Astrocyte (in vitro differentiated cells and primary cell): Measurements from ENCODE around the gene SMC6. TPM values are rescaled to one million over a fixed set of nuclear protein-coding genes. Genes with fewer than 3 reads are reported as not detected.

ENCODE experiments used
- DNase-seq: peaks from one replicate; pipeline ENCODE4 v3.0.0-alpha.2; 2010; ENCODE audit warnings: low read depth
- FAIRE-seq: peaks from 2 replicates; lab custom pipeline; 2011; peaks lifted over from hg19 to GRCh38; lab: Jason Lieb, UNC
- H2AFZ ChIP-seq: 2 replicates; pipeline ENCODE4 v1.6.0; 2012; ENCODE audit warnings: low read depth, low read length, inconsistent platforms
- H3K27ac ChIP-seq: 2 replicates; pipeline ENCODE4 v1.5.1; 2011; ENCODE audit warnings: low read depth, low read length, inconsistent platforms
- H3K27me3 ChIP-seq: 2 replicates; pipeline ENCODE4 v1.6.0; 2011; ENCODE audit warnings: low read length, inconsistent platforms; ENCODE audit not compliant: insufficient read depth
- H3K36me3 ChIP-seq: 2 replicates; pipeline ENCODE4 v1.5.1; 2011; ENCODE audit warnings: low read length, inconsistent platforms; ENCODE audit not compliant: insufficient read depth
- H3K4me1 ChIP-seq: 2 replicates; pipeline ENCODE4 v1.5.1; 2011; ENCODE audit warnings: low read length, inconsistent platforms; ENCODE audit not compliant: insufficient read depth
- H3K4me2 ChIP-seq: 2 replicates; pipeline ENCODE4 v1.6.0; 2012; ENCODE audit warnings: low read length, inconsistent platforms
- H3K4me3 ChIP-seq: 2 replicates; pipeline ENCODE4 v1.5.1; 2011; ENCODE audit warnings: low read depth, mild to moderate bottlenecking, low read length, inconsistent platforms; ENCODE audit not compliant: insufficient read depth
- H3K79me2 ChIP-seq: 2 replicates; pipeline ENCODE4 v1.6.0; 2012; ENCODE audit warnings: mild to moderate bottlenecking, low read length, inconsistent platforms; ENCODE audit not compliant: insufficient read depth
- H3K9ac ChIP-seq: 2 replicates; pipeline ENCODE4 v1.6.0; 2012; ENCODE audit warnings: mild to moderate bottlenecking, low read length, inconsistent platforms
- H3K9me3 ChIP-seq: 2 replicates; pipeline ENCODE4 v1.5.1; 2012; ENCODE audit warnings: low read depth, mild to moderate bottlenecking, low read length, inconsistent platforms; ENCODE audit not compliant: insufficient read depth
- H4K20me1 ChIP-seq: 2 replicates; pipeline ENCODE4 v1.6.0; 2012; ENCODE audit warnings: low read length, inconsistent platforms; ENCODE audit not compliant: insufficient read depth
- H3K27ac Mint-ChIP-seq: one replicate; pipeline ENCODE4 v1.8.0; 2021; ENCODE audit warnings: mild to moderate bottlenecking, mixed read lengths; ENCODE audit not compliant: unreplicated experiment
- H3K27me3 Mint-ChIP-seq: one replicate; pipeline ENCODE4 v1.8.0; 2021; ENCODE audit warnings: low read depth, mixed read lengths; ENCODE audit not compliant: unreplicated experiment
- H3K36me3 Mint-ChIP-seq: one replicate; pipeline ENCODE4 v1.8.0; 2021; ENCODE audit warnings: low read depth, mixed read lengths; ENCODE audit not compliant: unreplicated experiment
- H3K4me1 Mint-ChIP-seq: one replicate; pipeline ENCODE4 v1.8.0; 2021; ENCODE audit warnings: low read depth, mixed read lengths; ENCODE audit not compliant: unreplicated experiment
- H3K4me3 Mint-ChIP-seq: one replicate; pipeline ENCODE4 v1.8.0; 2021; ENCODE audit warnings: mild to moderate bottlenecking, moderate library complexity, mixed read lengths; ENCODE audit not compliant: unreplicated experiment
- H3K9me3 Mint-ChIP-seq: one replicate; pipeline ENCODE4 v1.8.0; 2021; ENCODE audit warnings: mild to moderate bottlenecking, mixed read lengths; ENCODE audit not compliant: unreplicated experiment
- CTCF ChIP-seq: IDR thresholded peaks from 2 replicates; pipeline ENCODE4 v1.5.1; 2011; ENCODE audit warnings: low read depth, mild to moderate bottlenecking, inconsistent platforms, low read length, moderate library complexity; ENCODE audit not compliant: insufficient read depth
- EZH2 ChIP-seq: IDR thresholded peaks from 2 replicates; pipeline ENCODE4 v1.6.1; 2012; ENCODE audit warnings: mild to moderate bottlenecking, low read length, inconsistent platforms; ENCODE audit not compliant: insufficient read depth
- total RNA-seq: library from RNA; stranded (reverse); gene quantifications from 2 replicates; pipeline ENCODE4 v1.2.1, GENCODE V29; 2021

The SMC6 gene
- total RNA-seq, 1 donor from 2014 or later = 20.1 TPM

DNA sequence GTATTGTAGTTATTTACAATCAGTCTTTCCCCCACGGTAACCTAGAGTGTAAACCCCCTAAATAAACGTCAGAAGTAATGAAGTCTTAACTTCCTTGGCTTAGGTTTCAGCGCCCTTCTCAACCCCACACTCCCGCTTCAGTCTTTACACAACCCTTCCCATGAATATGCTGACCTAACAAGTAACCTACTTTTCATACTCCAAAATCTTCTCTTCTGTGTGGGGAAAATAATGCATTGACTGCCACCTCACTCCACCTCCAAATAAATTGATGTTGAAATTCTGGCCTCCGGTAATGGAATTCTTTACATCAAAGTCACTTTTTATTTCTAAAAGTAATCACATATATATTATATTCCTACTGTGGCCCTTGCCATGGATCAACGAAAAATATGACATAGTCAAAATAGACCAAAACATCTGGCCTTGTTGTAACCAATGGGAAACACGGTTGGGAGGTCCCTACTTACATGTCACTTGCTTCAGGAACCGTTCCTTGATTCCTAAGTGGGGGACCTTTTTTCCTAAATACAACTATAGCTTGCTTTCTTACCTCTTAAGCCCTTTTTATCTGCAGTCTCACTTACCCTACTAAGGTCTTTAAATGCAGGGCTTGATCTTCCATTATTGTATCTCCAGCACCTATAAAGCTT lies 1.3 kb upstream of the SMC6 start:
- Histone ChIP-seq H4K20me1 (no peaks in the 10 kb centered on the region), H3K27ac (peak overlapping the region; percentile 95), H2AFZ (peak overlapping the region; percentile 84), H3K9ac (peak overlapping the region; percentile 94), H3K9me3 (no peaks in the 10 kb centered on the region), H3K27me3 (no peaks in the 10 kb centered on the region), H3K36me3 (no peaks in the 10 kb centered on the region), H3K4me3 (peak overlapping the region; percentile 92), H3K79me2 (peaks cover 92% of the 10 kb centered on the region), H3K4me2 (peak overlapping the region; percentile 94), H3K4me1 (peaks cover 20% of the 10 kb centered on the region)
- Mint-ChIP-seq H3K4me3 (peak overlapping the region; percentile 89), H3K27ac (peak overlapping the region; percentile 93), H3K27me3 (no peaks in the 10 kb centered on the region), H3K4me1 (peaks cover 19% of the 10 kb centered on the region), H3K36me3 (no peaks in the 10 kb centered on the region), H3K9me3 (no peaks in the 10 kb centered on the region)
- DNase-seq = no peak
- TF ChIP-seq CTCF = no peak
- TF ChIP-seq EZH2 = no peak
- no peak for FAIRE-seq

DNA sequence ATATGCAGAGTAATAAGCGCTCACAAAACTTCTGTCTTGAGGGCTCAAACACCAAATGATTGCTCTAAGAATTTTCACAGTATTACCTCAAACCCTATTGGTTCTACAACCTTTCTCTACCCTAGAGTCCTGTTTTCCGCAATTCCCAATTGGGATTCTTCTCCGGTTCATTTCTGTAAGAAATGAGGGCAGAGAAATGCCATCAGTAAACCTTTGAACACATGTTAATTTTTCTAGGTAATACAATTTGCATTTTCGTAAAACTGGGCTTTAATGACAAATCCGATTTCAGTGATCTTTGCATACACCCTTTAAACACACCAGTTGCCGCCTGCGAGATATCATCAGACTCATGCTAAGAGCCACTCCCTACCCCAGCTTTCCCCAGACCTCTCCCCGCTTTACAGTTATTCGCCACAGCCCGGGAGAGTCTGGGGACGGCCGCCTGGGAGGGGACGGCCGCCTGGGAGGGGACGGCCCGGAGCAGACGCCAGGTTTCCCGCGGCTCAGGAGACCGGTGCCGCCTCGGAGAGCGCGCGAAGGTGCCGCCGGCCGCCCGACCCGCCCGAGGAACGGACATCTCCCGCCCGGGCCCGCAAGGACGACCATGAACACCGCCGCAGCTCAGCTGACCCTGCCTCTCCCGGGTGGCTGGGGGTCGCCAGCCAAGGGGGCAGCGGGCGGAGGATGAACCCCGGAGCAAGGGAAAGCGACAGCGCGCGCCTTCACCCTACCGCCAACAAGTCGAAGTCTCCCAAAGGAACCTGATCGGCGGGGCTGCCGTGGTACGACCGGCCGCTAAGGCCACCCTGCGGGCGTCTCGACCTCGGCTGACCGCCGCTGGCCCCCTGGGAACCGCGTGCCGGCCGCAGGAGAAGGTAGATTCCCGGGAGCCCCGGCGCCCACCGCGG lies 463 bp downstream of the SMC6 start:
- H3K4me2 ChIP-seq = peak overlapping the region; percentile 94
- Mint-ChIP-seq H3K4me3 (peak overlapping the region; percentile 89), H3K27ac (peak overlapping the region; percentile 43), H3K4me1 (peaks cover 19% of the 10 kb centered on the region), H3K9me3 (no peaks in the 10 kb centered on the region), H3K27me3 (no peaks in the 10 kb centered on the region), H3K36me3 (no peaks in the 10 kb centered on the region)
- H3K9me3 ChIP-seq = no peaks in the 10 kb centered on the region
- peak; percentile 37 for DNase-seq
- H3K4me1 ChIP-seq = peaks cover 20% of the 10 kb centered on the region
- H3K27ac ChIP-seq = peak overlapping the region; percentile 95
- no peaks in the 10 kb centered on the region for H3K27me3 ChIP-seq
- no peak for FAIRE-seq
- H2AFZ ChIP-seq = peak overlapping the region; percentile 84
- H3K9ac ChIP-seq = peak overlapping the region; percentile 94
- peak overlapping the region; percentile 92 for H3K4me3 ChIP-seq
- TF ChIP-seq CTCF (no peak), EZH2 (no peak)
- H4K20me1 ChIP-seq = no peaks in the 10 kb centered on the region
- H3K79me2 ChIP-seq = peaks cover 91% of the 10 kb centered on the region
- H3K36me3 ChIP-seq = no peaks in the 10 kb centered on the region
